Measurements from ENCODE around the gene PLEKHG2. TPM values are rescaled to one million over a fixed set of nuclear protein-coding genes. Genes with fewer than 3 reads are reported as not detected.
"Not testable (repeated sequence)": the region's sequence is repeated elsewhere in the genome, so short reads cannot be mapped to it uniquely, and the experiment has no call there.

The PLEKHG2 gene, protein sequence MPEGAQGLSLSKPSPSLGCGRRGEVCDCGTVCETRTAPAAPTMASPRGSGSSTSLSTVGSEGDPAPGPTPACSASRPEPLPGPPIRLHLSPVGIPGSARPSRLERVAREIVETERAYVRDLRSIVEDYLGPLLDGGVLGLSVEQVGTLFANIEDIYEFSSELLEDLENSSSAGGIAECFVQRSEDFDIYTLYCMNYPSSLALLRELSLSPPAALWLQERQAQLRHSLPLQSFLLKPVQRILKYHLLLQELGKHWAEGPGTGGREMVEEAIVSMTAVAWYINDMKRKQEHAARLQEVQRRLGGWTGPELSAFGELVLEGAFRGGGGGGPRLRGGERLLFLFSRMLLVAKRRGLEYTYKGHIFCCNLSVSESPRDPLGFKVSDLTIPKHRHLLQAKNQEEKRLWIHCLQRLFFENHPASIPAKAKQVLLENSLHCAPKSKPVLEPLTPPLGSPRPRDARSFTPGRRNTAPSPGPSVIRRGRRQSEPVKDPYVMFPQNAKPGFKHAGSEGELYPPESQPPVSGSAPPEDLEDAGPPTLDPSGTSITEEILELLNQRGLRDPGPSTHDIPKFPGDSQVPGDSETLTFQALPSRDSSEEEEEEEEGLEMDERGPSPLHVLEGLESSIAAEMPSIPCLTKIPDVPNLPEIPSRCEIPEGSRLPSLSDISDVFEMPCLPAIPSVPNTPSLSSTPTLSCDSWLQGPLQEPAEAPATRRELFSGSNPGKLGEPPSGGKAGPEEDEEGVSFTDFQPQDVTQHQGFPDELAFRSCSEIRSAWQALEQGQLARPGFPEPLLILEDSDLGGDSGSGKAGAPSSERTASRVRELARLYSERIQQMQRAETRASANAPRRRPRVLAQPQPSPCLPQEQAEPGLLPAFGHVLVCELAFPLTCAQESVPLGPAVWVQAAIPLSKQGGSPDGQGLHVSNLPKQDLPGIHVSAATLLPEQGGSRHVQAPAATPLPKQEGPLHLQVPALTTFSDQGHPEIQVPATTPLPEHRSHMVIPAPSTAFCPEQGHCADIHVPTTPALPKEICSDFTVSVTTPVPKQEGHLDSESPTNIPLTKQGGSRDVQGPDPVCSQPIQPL (N-terminal part only)
- 99.8 TPM for polyA plus RNA-seq (2013, experiment 1 of 2; ENCODE audit: insufficient read length)
- 82.1 TPM for polyA plus RNA-seq (2013, experiment 2 of 2; ENCODE audit: insufficient read length)

DNA sequence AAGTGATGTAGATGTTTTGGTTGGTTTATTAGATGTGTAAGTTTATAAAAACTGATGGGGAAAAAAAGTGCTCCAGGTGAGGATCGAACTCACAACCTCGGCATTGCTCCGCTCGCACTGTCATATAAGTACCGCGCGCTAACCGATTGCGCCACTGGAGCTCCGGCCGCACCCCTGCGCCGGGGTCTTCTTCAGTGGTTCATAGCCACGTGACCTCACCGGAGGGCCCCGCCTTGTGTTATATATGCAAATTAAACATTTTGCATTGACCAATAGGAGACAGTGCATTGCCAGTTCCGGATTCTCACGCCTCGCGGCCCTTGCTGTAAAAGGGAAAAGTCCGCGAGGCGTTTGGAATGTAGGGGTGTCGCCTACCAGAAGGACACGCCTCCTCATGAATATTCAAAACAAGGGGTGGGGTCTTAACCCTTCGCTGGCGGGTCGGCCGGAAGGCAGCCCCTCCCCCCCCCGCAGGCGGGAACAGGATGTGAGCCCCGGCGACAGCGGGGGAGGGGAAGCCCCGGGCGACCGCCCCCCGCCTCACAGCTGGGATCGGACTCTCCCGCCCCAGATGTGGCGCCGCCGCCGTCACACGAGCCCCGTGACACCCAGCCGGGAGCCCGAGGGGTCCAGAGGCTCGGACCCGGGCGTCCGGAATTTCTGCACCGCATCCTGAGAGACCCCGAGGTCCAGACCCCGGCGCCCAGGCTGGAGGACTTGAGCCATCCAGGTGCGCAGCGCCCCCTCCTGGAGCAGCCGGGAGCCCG is at the start of gene PLEKHG2:
Gene PLEKHG2, plus strand, starts transcription at position 570 of the 767 bp plus-strand sequence. CDS start 1,418 bp downstream, outside the sequence.
- peak; percentile 100 for DNase-seq

DNA sequence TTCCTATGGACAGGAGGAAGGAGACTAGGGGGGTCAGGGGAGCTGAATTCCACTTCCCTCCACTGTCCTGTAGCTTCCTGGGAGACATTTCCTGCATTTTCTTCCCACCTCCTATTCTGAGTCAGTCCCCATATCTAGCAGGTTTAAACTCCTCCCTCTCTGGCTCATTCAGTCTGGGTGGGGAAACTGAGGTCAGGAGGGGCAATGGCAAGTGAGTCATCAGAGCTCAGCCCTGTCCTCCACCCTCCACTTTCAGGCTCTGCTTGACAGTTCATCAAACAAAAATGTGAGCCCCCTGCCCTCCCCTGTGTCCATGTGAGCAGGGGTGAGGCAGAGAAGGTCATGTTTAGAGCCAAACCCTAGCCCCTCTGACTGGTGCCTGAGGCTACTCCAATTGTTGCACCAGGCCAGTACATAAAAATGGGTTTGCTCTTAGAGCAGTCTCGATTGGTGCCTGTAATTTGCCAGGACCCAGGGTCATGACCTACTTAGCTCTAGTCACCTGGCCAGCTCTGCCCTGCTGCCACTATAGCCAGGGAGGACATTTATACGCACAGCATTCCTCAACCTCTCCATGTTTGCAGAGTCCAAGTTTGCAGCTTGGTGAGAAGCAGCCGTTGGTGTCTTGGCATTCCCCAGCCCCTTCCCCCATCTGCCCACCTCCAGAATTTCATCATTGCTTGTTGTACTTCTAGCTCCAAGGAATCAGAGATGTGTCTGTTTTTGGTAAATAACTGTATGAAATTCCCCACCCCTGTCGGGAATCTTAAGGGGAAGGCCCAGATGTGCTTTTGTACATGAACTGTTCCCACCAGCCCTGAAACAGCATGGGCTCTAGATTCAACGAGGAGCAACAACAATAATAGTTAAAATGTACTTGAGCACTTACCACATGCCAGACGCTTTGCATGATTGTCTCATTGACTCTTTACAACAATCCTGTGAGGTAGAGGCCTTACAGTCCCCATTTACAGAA is 49.5 kb upstream of the PLEKHG2 start:
- peak; percentile 56 for DNase-seq

DNA sequence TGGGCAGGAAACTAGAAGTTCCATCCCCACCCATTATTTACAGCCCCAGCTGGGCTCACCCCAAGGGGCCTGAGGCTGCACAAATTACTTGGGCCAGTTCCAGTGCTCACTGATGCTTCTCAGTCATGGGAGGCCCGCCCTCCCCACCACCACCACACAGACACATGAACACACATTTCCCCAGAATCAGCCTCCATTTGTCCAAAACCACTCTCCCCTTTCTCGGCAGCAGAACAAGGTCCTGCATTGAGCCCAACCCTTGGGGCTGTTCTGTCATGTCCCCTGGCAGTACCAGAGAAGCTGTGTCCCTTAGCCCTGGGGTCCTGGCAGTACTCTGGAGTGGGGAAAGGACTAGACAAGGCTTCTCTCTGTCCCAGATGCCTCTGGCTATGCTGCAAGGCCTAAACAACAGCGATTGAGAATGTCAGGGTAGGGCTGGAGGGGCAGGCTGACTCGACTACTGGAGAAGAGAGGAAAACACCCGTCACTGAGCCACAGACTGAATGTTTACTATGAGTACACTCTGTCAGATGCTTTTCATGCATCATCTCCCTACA is 48.5 kb upstream of the PLEKHG2 start:
- peak; percentile 53 for DNase-seq

DNA sequence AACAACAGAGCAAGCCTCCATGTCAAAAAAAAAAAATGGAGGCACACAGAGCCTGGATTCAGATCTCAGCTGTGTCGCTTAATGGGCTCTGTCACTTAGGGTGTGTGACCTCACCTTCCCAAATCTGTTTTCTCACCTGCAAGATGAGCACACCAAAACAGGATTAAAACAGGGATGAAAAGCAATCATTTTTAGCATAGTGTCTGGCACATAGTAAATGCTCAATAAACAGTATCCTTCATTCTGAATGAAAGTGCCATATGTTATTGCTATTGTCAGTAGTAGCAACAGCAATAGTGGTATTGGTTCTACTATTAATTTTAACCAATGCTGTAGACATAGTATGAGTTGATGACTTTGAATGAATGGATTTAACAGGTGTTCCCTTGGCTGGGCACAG is 46.9 kb upstream of the PLEKHG2 start:
- DNase-seq, result no peak

DNA sequence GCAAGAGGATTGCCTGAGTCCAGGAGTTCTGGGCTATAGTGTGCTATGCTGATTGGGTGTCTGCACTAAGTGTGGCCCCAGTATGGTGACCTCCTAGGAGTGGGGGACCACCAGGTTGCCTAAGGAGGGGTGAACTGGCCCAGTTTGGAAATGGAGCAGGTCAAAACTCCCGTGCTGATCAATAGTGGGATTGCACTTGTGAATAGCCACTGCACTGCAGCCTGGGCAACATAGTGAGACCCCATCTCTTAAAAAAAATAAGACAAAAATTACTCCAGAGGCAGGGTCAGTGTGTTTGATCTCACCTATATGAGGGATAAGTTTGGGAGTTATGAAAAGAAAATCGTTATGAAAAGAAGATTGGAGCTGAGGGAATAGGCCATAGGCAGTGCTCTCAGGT is 43.3 kb upstream of the PLEKHG2 start:
- DNase-seq, result no peak

DNA sequence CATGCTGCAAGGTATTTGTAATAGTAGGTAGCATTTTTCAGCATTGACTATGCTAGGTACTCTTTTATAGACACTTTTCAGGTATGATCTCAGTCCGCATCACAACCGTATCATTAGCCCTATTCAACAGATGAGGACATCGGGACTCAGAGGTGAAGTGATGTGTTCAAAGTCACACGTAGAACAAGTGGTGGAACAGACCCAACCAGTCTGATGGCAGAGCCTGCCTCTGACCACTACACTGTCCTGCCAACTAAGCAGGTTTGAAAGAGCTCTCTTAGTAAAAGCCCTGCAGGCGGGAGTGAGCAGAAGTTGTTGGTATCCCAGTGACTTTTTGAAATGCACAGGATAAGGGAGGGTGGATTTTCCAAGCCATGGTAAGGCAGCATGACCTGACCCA is 41.7 kb upstream of the PLEKHG2 start:
- no peak for DNase-seq

DNA sequence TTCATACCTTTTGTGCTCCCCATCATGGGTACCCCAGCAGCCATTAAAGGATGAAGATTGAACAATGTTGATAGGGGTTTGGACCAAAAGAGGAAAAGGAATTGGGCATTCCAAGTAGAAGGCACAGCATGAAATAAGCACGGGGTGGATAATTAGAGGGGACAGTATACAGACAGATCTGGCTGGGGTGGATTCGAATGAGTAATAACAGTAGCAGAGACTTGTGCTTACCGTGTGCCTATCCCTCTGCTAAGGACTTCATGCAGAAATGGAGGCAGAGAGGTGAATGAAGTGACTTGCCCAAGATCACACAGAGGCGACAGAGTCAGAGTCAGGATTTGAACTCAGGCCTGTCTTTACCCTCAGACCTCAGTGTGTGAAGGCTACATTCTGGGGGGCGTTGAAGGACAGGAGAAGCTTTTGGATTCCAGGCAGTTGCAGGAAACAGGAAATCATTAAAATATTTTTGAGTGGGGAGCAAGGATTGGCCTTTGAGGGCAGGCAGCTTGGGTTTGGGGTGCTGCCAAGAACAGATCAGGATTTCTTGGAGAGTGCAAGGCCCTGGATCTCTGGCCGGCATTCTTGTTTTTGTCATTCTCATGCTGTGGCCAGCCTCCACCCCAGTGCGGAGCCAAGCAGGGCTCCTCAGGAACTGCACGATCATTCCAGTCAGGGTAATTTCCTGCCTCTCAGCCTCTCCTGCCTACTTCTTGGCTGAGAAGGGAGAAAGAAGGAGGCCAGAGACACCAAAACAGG is 40.2 kb upstream of the PLEKHG2 start:
- peak; percentile 97 for DNase-seq

DNA sequence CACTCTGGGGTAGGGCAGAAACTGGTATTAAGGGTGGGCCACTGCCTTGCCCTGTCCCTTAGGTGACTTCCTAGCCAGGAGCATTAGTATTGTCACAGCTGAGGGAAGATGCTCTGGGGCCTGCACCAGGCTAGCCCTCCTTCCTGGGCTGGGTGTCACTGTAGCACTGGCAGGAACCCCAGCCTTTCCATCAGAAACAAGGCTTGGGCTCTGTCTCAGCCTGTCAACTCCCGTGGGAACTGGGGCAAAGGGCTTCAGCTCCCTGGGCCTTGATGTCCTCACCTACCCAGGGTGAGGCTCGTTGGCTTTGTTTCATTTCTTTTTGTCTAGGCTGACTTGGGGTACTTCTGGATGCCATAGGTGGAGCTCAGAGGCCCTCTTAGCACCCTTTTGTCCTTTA is 39.5 kb upstream of the PLEKHG2 start:
- DNase-seq, result peak; percentile 21

DNA sequence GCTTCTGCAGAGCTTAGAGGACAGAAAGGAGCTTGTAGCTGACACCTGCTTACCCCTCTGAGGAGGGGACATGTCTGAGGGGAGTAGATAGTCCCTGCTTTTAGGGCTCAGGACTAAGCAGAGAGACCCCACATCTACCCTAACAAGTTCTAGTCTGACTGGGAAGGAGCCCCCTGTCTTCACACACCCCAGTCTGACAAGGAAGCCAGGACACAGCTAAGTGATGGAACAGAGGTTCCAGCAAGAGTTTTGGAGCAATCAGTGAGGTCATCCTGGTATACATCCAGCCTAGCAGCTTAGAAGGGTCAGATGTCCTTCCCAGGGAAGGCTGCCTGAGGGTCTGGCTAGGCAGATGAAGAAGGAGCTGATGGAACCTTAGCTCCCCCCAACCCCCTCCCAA is 36.5 kb upstream of the PLEKHG2 start:
- no peak for DNase-seq

DNA sequence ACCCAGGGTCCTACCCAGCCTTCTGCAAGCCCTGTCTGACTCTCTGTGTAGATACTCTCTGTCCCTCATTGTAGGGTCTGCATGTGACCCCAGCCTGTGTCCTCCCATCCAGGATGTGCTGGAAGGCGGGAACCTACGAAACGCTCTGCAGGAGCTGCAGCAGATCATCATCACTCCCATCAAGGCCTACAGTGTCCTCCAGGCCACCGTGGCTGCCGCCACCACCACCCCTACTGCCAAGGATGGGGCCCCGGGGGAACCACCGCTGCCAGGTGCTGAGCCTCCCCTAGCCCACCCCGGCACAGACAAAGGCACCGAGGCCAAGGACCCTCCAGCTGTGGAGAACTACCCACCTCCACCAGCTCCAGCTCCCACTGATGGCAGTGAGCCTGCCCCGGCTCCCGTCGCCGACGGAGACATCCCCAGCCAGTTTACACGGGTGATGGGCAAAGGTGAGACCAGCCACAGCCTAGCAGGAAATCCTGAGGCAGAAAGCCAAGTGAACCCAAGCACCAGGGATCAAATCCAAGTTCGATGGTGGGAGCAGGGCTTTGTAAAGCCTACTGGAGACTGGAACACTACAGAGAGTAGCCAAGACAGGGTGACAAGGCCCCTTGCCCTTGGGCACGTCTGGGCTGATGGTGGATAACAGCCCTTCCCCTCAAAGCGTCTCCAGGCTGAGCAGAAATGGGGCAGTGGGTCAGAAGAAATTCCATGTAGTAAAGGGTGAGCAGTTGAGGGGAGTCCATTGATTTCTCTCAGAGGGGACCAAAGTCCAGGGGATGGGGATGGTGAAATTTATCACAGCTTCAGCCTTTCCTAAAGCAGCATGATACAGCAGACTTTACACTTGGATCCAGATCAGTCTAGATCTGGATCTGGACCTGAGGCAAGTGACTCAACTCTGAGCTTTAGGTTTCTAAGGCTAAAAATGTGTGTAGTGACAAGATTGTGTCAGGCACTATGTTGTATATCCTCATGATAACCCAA is 34.8 kb upstream of the PLEKHG2 start:
- DNase-seq, result no peak

DNA sequence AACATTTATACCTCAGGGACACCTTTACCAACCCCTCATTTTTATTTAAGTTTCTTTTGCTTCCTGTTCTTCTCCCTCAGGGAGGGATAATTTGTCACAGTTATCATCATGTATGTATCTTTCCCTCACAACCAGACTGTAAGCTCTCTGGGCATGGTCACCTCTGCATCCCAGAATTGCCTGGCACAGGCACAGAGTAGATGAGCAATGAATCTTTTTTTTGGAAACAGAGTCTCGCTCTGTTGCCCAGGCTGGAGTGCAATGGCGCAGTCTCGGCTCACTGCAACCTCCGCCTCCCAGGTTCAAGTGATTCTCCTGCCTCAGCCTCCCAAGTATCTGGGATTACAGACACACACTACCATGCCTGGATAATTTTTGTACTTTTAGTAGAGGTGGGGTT is 33.1 kb upstream of the PLEKHG2 start:
- not testable (repeated sequence) for DNase-seq

DNA sequence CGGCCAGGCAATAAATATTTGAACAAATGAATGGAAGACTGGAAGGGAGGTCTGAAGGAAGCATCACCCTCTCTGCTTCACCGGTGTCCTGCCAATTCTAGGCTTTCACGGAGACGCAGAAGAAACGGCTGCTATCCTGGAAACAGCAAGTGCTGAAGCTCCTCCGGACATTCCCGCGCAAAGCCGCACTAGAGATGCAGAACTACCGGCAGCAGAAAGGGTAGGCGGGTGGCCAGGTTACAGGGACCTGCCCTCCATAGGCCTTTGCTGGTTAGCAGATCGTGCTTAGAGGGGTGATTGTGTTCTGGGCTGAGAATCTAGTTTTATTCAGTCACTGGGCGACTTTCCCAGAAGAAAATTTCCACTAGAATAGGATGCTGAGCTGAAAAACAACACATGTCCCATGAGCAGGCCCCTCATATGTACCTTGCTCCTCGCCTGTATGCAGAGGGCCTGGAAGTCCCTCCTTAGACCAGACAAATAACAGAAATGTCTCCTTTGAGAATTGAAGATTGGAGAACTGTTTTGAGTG is 32.5 kb upstream of the PLEKHG2 start:
- no peak for DNase-seq

DNA sequence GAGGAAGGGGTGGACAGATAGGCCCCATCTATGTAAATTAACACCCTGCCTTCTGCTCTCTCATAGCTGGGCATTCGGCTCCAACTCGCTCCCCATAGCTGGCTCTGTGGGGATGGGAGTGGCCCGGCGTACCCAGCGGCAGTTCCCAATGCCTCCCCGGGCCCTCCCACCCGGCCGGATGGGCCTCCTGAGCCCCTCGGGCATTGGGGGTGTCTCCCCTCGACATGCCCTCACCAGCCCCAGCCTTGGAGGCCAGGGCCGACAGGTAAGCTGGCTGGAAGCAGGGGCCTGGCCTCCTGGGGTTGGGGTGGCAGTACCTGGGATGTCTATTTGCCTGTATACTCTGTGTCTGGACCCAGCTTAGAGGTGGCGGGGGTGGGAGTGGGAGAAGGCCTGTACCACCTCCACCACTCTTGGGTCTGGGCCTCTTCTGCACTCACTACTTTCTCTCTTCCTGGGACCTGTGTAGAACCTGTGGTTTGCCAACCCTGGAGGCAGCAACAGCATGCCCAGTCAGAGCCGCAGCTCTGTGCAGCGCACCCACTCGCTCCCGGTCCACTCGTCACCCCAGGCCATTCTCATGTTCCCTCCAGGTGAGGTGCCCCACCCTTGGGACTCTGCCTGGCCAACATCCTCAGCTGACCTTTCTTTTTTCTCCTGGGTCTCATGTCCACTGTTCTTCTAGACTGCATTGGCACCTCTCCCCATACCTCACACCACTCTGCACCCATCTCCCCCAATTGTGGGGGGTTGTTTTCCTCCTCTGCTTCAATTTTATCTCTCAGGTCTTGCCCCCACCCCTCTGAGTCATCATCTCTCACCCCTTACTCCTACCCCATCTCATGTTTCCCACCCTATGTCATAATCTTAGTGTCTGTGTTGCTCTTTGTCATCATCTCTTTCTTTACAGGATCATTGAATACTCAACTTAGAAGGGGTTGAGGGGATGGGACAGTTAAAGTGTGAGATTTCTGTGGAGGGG is 31.7 kb upstream of the PLEKHG2 start:
- DNase-seq, result no peak

DNA sequence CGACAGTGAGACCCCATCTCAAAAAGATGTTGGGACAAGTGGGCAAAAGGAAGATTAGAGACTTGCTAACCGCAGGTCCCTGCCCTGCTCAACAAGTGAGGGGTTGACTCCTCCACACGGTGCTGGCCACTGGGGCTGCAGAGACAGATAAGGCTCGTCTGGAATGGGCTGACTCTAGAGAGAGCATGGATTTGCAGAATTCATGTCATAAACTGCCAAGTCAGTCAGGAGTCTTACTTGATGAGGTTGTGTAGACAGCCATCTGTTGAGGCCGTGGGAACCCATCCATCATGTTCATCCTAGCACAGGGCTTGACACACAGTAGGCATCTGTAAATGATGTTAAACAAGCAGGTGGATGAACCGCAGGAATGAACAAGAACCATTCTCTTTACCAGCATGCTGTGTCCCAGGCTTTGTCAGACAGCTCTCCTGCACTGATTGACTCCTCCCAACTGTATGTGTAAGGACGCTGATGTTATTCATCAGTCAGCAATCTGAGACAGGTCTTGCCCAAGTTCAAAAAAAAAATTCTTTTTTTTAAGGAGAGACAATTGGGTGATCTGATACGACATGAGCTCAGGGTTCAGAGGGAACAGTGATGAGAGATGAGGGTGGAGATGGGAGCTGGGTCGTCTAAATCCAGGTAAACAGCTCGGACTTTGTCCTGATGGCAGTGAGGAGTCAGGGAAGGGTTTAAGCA is 30.4 kb upstream of the PLEKHG2 start:
- no peak for DNase-seq

DNA sequence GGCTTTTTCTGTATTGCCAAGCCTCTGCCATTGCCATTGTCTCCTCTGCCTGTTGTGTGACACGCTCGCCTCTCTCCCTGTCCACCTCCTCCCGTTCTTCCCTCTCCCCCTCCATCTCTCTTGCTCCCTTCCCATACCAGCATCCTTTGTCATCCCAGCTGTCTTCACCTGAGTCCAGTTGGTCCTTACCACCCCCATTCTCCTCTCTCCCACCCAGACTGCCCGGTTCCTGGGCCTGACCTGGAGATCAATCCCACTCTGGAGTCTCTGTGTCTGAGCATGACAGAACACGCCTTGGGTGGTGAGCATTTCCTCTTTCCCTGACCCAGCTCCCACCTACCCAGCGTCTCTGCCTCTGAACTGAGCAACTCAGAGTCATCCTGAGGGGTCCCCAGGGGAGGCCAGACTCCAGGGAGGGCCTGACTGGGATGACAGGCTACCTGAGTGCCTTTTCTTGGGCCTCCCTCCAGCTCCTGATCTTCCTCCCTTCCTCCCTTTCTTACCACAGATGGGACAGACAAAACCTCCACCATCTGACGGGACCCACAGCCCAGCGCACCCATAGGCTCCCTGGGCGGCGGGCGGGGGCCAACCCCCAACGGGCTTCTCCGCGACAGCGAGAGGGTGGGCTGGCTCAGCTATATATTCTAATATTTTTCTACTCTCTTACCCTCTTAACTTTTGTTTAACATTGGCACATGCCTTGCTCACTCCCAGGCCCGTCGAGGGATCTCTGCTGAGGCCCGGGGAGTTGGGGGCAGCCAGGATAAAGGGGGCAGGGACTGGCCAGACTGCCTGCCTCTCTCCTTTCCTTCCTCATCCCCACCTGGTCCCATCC is 29.3 kb upstream of the PLEKHG2 start:
- DNase-seq, result no peak

All from fibroblast of skin of scalp (primary cell).